SJSA1 (cell line): ENCODE measurements around the gene PARVG. TPM values are rescaled to one million over a fixed set of nuclear protein-coding genes. Genes with fewer than 3 reads are reported as not detected.

ENCODE experiments used
- DNase-seq, 2 experiments: peaks; one replicate each; pipeline ENCODE4 v3.0.0-alpha.2; 2015 to 2020; ENCODE audit warnings: low spot score in 2 of 2, low read depth in 1 of 2
- H3K27ac ChIP-seq: fragments of 250-450 bp; sonication (Bioruptor Pico); 2 replicates; pipeline ENCODE4 v1.5.1; 2020; ENCODE audit warnings: mild to moderate bottlenecking, moderate library complexity
- H3K27me3 ChIP-seq: fragments of 250-450 bp; sonication (Bioruptor Pico); replicated peaks from 2 replicates; pipeline ENCODE4 v1.5.1; 2020; ENCODE audit warnings: mild to moderate bottlenecking, moderate library complexity
- H3K36me3 ChIP-seq: fragments of 250-450 bp; sonication (Bioruptor Pico); 2 replicates; pipeline ENCODE4 v1.5.1; 2020; ENCODE audit warnings: mild to moderate bottlenecking
- H3K4me1 ChIP-seq: fragments of 250-450 bp; sonication (Bioruptor Pico); replicated peaks from 2 replicates; pipeline ENCODE4 v1.6.1; 2021; ENCODE audit warnings: mild to moderate bottlenecking
- H3K4me3 ChIP-seq: fragments of 250-450 bp; sonication (Bioruptor Pico); 2 replicates; pipeline ENCODE4 v1.5.1; 2020; ENCODE audit warnings: mild to moderate bottlenecking
- H3K9me3 ChIP-seq: fragments of 250-450 bp; sonication (Bioruptor Pico); replicated peaks from 2 replicates; pipeline ENCODE4 v1.5.1; 2020; ENCODE audit warnings: mild to moderate bottlenecking
- total RNA-seq: library from RNA; depleted of rRNA; stranded (reverse); fragments of >200 nt; shearing (Covaris generic); gene quantifications from 2 replicates; pipeline ENCODE4 v1.2.3, GENCODE V29; 2014

Gene PARVG
- total RNA-seq, 1 experiment from 2014 or later, result not detected

DNA sequence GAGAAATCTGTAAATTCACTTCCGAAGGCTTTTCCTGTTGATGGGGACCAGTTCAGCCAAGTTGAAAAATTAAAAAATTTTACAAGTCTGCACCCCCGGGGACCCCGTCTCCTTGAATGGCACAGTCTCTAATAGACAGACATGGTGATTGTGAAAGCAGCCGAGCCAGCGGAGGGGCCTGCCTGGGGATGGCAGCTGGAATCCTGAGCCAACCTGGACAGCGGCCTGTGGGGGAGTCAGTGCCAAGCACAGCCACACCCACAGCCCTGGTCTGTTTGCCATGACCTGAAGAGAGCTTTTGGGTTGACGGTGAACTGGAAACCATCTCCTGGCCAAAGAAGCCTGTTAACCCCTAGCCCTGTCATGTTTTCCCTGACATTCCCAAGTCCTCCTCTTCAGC lies 64.7 kb downstream of the PARVG start:
- no peaks in the 10 kb centered on the region for H3K9me3 ChIP-seq
- H3K4me1 ChIP-seq, result no peaks in the 10 kb centered on the region
- H3K4me3 ChIP-seq, result no peak overlapping the region
- peak in 1 of 2 experiments; percentile 31 for DNase-seq
- no peak overlapping the region for H3K27ac ChIP-seq
- H3K27me3 ChIP-seq, result no peaks in the 10 kb centered on the region
- no peaks in the 10 kb centered on the region for H3K36me3 ChIP-seq

DNA sequence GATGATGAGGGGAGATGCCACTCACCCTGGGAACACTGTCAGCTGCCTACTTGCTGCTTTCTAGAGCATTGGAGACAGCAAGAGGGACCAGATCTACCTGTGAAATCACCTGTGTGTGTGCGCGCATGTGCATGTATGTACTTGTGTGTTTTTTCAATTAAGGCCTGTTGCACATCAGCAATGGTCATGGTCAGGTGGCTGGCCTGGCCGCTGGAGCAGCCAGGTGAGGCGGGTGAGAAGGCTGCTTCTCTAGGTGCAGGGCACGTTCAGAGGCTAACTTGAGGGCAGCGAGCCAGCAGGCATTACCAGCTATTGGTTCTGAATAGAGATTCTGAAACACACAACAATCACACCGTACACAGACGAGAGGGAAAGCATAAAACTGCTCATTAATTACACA lies 65.1 kb downstream of the PARVG start:
- no peaks in the 10 kb centered on the region for H3K27me3 ChIP-seq
- no peak overlapping the region for H3K27ac ChIP-seq
- H3K36me3 ChIP-seq, result no peaks in the 10 kb centered on the region
- H3K4me3 ChIP-seq, result no peak overlapping the region
- H3K4me1 ChIP-seq, result no peaks in the 10 kb centered on the region
- H3K9me3 ChIP-seq, result no peaks in the 10 kb centered on the region
- DNase-seq, result peak in 1 of 2 experiments; percentile 23

DNA sequence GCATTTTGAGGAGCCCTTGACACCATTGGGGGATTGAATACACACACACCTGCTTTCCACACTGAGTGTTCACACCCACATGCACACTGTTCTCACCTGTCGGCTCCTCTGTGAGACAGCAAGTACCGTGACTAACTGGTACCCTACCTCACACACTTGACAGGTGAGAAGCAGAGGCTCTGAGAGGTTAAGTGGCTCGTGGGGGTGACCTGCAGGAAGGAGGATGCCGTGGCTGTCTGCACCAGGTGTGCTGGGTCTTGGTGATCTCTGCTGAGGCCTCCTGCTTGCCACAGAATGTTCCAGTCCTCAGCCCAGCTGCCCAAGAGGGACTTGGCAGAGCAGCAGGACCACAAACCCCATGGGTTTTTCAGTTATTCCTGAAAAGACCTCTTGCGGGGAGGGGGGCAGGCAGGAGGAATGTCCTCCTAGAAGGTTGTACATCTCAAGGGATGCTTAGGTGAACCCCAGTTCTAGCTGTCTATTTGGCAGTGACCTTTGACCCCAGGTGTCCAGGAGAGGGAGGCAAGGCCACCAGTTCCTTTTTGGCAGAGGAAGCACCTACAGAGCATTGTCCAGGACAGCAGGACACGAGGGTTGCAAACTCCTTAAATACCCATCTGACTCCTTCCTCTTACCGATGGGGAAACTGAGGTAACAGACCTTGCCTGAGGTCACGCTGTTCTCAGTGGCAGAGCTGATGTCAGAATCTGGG lies 66.0 kb downstream of the PARVG start:
- no peaks in the 10 kb centered on the region for H3K9me3 ChIP-seq
- no peak overlapping the region for H3K27ac ChIP-seq
- no peaks in the 10 kb centered on the region for H3K27me3 ChIP-seq
- peak in 1 of 2 experiments; percentile 15 for DNase-seq
- no peak overlapping the region for H3K4me3 ChIP-seq
- no peaks in the 10 kb centered on the region for H3K36me3 ChIP-seq
- H3K4me1 ChIP-seq, result no peaks in the 10 kb centered on the region

DNA sequence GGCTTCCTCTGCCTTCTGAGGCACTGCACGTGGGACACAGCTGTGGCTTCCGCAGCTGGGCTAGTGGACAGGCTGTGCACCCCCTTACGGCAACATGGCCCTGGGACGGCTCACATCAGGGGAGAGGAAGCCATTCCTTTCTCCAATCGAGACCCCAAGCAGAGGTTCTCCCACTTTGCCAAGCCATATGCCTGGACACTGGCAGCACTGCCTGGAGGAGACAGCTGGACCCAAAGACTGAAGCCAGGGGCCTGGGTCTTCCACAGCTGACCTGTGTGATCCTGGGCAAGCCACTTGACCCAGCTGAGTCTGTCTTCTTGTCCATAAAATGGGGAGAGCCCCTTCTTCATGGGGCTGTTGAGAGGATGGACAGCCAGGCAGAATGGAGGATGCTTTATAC lies 66.6 kb downstream of the PARVG start:
- no peaks in the 10 kb centered on the region for H3K36me3 ChIP-seq
- DNase-seq, result peak in 1 of 2 experiments; percentile 32
- no peak overlapping the region for H3K4me3 ChIP-seq
- H3K9me3 ChIP-seq, result no peaks in the 10 kb centered on the region
- H3K27me3 ChIP-seq, result no peaks in the 10 kb centered on the region
- no peak overlapping the region for H3K27ac ChIP-seq
- no peaks in the 10 kb centered on the region for H3K4me1 ChIP-seq

DNA sequence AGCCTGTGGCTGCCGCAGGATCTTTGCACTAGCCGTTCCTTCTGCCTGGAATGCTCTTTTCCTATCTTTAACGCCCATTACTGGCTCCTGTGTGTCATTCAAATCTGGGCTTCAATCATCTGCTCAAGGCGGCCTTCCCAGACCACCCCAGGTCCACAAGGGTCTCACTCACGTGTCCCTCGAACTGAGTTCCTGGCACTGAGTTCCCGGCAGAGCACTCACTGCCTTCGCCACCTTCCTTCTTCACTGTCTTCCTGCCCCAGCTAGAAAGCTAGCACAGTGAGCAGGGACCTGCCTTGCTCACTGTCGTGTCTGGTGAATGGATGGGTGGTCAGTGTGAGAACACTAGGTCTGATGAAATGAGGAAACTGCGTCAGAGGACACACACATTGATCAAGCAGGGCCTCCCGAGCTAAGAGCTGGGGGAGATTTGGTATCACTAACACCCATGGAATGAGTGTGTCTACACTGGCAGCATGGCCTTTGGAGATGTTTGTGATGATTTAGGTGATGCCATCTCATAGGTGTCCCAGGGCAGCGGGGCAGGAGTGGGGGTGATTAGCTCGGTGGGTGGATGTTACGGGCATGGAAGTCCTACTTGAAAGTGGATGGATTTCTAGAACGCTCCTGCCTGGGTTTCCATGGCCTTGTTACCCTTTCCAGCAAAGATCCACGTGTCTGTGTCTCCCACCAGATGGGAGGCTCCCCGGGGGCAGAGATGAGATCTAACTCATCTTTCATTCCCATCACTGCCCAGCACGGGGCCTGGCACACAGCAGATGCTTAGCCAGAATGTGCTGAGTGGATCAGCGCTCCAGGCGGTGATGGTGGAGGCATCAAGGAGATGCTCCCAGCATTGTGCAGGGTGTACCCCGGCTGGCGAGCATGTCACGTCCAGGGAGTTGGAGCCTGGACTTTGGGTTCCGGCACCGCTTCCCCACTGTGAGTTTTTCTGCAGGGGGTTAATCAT lies 67.5 kb downstream of the PARVG start:
- Histone ChIP-seq H3K27ac (no peak overlapping the region), H3K4me1 (no peaks in the 10 kb centered on the region), H3K9me3 (no peaks in the 10 kb centered on the region), H3K36me3 (no peaks in the 10 kb centered on the region), H3K27me3 (no peaks in the 10 kb centered on the region), H3K4me3 (no peak overlapping the region)
- peak in 1 of 2 experiments; percentile 25 for DNase-seq

DNA sequence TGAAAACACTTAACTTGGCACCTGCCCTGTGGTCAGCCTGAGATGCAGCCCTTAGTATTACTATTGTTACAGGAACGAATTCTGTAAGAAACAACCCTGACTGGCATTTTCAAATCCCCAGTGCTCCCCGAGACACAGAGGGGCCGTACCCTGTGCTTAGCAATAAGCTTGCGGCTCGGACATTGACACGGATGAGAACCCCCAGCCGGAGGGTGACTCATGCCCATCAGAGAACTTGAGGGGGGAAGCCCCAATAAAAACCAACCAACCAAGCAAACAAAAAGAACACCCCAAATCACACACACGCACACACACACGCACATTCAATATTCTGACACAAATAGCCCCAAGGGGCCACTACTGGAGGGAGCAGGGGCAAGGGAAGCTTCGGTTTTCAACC lies 68.2 kb downstream of the PARVG start:
- Histone ChIP-seq H3K4me1 (no peaks in the 10 kb centered on the region), H3K4me3 (no peak overlapping the region), H3K27me3 (no peaks in the 10 kb centered on the region), H3K9me3 (no peaks in the 10 kb centered on the region), H3K27ac (no peak overlapping the region), H3K36me3 (no peaks in the 10 kb centered on the region)
- DNase-seq, result no peak

DNA sequence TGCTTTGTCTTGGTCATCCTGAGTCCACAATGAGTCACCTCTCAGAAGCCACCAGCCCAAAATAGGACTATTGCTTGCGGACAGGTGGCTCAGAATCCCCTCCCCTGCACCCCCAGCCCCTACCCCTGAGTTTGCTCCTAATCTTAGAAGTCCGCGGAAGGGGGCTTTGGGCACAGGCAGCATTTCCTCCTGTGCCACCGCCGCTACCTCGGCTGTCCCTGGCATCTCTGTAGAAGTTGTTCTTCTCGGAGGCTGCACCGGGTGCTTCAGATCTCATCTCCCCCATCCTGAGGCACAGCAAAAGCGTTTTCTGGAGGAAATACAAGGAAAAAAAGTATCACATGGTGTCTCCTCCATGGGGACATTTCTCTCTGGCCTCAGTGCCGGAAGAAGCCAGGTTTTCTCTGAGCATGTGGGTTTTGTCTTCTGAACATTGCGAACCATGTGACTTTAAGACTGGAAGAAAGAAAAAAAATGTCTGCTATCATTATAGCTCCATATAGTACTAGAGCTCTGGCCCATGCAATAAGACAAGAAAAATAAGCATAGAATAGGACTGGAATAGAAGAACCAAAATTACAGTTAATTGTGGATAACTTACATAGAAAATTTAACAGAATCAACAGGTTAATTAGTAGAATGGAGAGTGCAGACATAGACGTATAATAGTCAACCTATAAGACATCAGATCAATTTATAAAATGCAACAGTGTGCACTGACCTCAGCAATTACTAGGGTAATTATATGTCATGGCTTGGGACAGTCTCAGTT lies 68.8 kb downstream of the PARVG start:
- DNase-seq, result no peak
- Histone ChIP-seq H3K27me3 (no peaks in the 10 kb centered on the region), H3K27ac (no peak overlapping the region), H3K9me3 (no peaks in the 10 kb centered on the region), H3K4me3 (no peak overlapping the region), H3K36me3 (no peaks in the 10 kb centered on the region), H3K4me1 (no peaks in the 10 kb centered on the region)

DNA sequence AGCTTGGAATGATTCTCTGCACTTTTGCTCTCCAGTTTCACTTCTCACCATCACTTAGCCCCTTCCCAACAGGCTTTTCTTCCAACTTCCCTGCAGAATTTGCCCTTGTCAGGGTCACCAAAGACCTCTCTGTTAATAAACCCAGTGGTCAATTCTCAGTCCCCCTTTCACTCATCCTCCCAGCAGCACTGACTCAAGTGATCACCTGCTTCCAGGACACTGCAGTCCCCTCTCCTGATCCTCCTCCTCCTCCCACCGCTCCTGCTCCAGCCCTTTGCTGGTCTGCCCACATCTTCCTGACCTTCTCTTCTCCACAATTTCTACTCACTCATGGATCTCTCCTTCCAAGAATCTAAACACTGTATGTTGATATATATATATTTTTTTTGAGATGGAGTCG lies 74.1 kb downstream of the PARVG start:
- no peak overlapping the region for H3K4me3 ChIP-seq
- no peaks in the 10 kb centered on the region for H3K27me3 ChIP-seq
- no peaks in the 10 kb centered on the region for H3K36me3 ChIP-seq
- no peaks in the 10 kb centered on the region for H3K9me3 ChIP-seq
- no peaks in the 10 kb centered on the region for H3K4me1 ChIP-seq
- no peak overlapping the region for H3K27ac ChIP-seq
- DNase-seq, result peak in 1 of 2 experiments; percentile 12

DNA sequence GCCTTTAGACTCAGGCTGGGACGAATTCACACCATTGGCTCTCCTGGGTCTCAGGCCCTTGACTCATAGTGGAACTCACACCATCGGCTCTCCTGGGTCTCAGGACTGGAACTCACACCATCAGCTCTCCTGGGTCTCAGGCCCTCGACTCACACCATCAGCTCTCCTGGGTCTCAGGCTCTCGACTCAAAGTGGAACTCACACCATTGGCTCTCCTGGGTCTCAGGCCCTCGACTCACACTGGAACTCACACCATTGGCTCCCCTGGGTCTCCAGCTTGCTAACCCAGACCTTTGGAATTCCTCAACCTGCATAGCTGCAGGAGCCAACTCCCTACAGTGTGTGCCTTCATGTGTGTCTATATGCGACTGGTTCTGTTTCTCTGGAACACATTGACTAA lies 75.4 kb downstream of the PARVG start:
- H3K36me3 ChIP-seq, result no peaks in the 10 kb centered on the region
- no peaks in the 10 kb centered on the region for H3K4me1 ChIP-seq
- no peaks in the 10 kb centered on the region for H3K27me3 ChIP-seq
- peak in 1 of 2 experiments; percentile 19 for DNase-seq
- H3K9me3 ChIP-seq, result no peaks in the 10 kb centered on the region
- H3K27ac ChIP-seq, result no peak overlapping the region
- no peak overlapping the region for H3K4me3 ChIP-seq

DNA sequence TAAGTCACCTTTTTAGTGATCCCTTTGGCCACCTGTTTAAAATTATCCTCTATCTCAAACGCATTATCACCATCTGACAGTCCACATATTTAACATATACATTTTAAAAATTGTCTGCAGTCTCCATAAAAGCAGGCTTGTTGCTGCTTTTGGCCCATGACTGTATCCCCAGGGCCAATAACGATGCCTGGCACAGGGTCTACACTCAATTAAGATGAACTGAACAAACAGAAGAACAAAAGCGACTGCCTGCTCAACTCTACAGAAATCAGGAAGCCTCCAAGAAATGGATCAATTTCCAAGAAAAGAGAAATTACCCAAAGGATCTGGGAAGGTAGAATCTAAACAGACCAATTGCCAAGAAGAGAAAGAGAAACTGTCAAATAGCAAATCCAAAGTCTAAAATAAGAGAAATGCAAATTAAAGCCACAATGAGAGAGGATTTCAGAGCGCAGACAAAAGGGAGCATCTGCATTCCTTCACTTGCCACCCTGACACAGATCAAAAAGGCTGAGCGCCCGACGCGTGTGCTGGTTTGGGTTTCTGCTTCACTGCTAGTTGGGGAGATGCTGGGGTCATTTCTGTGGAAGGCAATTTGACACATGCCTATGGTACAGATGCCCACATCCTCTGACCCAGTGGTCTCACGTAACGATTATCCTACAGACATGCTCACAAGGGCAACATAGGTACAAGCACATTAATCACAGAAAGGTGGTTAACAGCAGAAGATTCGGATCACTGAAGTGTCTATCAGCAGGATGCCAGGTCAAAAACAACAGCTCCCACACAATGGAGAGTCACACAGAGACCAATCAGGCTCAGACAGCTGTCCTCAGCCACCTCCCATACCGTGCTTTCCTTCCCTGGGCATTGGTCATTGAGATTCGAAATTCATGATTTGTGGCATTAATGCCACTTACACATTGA lies 76.1 kb downstream of the PARVG start:
- Histone ChIP-seq H3K36me3 (no peaks in the 10 kb centered on the region), H3K9me3 (no peaks in the 10 kb centered on the region), H3K4me1 (no peaks in the 10 kb centered on the region), H3K4me3 (no peak overlapping the region), H3K27me3 (no peaks in the 10 kb centered on the region), H3K27ac (no peak overlapping the region)
- DNase-seq, result peak in 1 of 2 experiments; percentile 20
